ENCODE measurements around the gene TBX4.

TBX4 gene

DNA sequence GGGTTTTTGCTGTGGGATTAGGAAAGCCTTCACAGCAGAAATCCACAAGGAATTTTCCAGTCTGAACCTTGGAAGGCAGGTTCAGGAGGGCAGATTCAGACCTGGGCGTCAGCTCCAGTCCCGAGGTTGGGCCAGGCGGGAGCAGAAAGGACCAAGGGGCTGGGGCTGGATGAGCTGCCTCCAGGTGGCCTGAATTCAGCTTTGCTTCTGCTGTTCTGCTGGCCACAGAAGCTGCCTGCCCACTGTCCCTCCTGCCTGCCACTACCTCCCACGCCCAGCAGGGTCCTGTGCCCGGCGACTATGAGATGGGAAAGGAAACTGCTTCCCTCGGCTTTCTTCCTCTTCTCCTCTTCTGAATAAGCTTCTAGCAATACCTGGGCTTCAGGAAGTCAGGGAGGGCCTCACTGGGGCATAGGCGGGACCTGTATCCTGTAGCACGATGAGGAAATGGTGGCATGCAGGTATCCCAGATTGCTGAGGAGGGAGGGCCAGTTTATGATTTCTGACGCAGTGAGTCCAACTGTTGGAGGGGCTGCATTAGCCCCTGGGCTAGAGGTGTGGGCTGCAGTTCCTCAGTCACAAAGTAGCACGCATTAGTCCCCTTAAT is 18.4 kb downstream of the TBX4 start:
- no peak for FAIRE-seq
- TF ChIP-seq, protein P1, sequence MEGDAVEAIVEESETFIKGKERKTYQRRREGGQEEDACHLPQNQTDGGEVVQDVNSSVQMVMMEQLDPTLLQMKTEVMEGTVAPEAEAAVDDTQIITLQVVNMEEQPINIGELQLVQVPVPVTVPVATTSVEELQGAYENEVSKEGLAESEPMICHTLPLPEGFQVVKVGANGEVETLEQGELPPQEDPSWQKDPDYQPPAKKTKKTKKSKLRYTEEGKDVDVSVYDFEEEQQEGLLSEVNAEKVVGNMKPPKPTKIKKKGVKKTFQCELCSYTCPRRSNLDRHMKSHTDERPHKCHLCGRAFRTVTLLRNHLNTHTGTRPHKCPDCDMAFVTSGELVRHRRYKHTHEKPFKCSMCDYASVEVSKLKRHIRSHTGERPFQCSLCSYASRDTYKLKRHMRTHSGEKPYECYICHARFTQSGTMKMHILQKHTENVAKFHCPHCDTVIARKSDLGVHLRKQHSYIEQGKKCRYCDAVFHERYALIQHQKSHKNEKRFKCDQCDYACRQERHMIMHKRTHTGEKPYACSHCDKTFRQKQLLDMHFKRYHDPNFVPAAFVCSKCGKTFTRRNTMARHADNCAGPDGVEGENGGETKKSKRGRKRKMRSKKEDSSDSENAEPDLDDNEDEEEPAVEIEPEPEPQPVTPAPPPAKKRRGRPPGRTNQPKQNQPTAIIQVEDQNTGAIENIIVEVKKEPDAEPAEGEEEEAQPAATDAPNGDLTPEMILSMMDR (IDR thresholded peaks at IDR 0.05; ENCODE audit: insufficient read depth, missing control alignments), result no peak
- DNase-seq (ENCODE audit: insufficient read length, low spot score), result no peak

DNA sequence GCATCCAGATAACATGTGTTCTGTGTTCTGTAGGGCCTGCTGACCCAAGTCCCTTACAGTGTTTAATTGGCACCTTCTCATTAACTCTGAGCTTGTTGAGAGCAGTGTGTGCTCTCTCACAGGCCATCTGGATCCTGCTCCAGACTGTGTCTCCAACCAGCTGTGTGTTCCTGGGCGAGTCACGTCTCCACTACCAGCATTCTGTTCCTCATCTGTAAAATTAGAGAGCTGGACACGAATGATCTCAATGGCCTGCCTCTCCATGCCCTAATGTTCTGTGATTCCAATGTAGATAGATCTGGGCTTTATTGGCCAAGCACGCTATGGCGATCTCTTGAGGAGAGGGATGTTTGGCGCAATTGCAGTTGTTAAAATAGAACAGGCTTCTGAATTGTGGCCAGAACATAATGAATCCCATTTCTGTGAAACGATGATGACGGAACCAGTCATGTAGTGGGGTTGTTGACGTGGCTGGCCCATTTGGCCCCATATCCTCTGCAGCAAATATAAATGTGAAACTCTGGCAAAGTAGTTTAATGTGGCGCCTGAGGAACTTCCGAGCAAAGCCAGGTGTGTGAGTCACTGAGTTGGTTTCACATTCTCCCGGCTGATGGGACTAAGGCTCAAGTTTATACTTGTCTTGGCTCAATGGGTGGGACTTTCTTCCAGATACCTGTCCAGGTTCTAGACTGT is 22.2 kb downstream of the TBX4 start:
- TF ChIP-seq, protein P1 (IDR thresholded peaks at IDR 0.05; ENCODE audit: insufficient read depth, missing control alignments), result no peak
- FAIRE-seq, result no peak

DNA sequence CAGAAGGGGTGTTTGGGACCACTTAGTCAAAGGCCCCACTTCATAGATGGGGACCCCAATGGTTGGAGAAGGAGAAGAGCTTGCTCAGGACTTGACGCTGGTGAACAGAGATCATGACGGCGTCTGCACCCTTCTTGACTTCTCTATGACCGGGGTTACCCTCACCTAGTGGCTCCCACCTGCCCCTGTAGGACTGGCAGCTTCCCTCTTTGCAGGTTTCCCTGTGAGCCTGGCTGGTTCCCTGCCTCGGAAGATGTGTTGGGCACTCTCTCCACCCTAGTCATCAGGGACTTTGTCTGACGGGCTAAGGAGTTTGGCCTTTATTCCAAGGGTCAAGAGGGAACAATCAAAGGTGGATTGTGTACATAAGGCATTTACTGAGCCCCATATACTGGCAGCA is 22.7 kb downstream of the TBX4 start:
- FAIRE-seq (no peak), DNase-seq (ENCODE audit: insufficient read length, low spot score) (no peak)
- TF ChIP-seq, protein P1 (IDR thresholded peaks at IDR 0.05; ENCODE audit: insufficient read depth, missing control alignments), result no peak

More for the DNA sequence above, 22.2 kb downstream of the TBX4 start:
- no peak for DNase-seq (ENCODE audit: insufficient read length, low spot score)

DNA sequence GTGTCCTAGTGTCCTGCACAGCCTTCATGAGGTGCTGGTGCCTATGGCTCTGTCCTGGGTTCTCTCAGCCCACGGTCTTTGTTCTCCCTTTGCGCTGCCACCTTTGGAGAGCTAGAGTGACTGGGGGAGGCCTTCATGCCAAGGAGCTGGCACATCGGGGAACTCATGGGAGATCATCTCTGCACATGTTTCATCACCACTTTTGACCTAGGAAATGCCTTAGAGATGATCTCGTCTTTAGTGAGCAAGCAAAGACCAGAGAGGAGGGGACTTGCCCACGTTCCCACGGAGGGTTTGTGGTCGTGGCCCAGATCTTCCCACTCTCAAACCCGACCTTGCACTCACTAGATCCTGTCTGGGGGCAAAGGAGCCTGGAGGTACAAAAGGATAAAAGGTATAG is 23.5 kb downstream of the TBX4 start:
- DNase-seq (ENCODE audit: insufficient read length, low spot score), result no peak
- TF ChIP-seq, protein P1 (IDR thresholded peaks at IDR 0.05; ENCODE audit: insufficient read depth, missing control alignments), result no peak
- FAIRE-seq, result no peak

DNA sequence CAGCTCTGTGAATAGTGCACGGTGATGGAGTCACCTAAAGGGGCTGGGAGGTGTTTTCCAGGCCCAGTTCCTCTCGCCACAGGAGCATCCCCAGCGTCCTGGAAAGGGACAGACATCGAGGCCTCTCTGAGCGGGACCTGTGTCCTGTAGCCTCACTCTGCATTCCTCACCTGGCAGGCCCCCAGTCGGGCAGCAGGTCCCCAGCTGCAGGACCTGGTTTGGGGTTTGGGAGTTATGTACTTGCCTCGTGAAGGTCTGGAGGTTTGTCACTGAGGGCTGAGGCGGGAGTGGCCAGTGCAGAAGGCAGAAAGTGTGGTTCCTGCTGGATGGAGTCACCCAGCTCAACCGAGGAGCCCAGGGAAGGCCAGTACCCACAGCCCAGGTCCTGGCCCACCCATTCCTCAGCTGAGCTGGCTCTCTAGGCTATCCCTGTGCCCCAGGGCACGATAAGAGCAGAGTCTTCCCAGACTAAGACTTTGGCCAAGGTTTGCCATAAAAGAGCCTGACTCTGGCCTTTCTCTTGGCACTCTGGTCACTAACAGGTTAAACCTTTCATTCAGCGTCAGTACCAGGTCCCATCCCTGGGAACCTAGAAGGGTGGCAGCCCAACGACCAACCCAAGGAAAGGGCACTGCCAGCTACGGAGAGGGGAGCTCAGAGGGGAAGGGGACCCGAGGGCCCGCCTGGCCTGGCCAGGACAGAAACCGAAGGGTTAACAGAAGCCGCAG is 24.4 kb downstream of the TBX4 start:
- TF ChIP-seq, protein P1 (IDR thresholded peaks at IDR 0.05; ENCODE audit: insufficient read depth, missing control alignments), result no peak
- no peak for DNase-seq (ENCODE audit: insufficient read length, low spot score)
- no peak for FAIRE-seq

DNA sequence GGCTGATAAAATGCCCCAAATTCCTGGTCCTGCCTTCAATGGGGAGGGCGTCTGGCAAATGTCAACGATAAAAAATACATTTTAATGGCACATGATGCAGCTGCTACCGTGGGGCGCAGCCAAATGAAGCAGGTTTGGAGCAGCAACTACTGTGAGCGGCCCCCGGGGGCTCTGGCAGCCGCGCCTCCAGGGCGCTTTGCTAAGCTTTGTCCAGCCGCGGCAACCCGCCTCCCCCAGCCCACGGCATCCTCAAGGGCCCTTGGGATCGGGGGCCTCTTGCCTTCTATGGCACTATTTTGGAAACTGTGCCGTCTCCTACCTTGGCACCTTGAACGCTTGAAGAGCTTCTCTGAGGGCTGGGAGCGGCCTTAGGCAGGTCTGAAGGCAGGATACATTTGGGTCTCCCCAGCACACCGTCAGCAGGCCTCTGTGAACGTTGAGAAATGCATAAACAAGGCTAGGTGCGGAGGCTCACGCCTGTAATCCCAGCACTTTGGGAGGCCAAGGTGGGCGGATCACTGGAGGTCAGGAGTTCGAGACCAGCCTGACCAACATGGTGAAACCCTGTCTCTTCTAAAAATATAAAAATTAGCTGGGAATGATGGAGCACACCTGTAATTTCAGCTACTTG is 25.1 kb downstream of the TBX4 start:
- FAIRE-seq (no peak), DNase-seq (ENCODE audit: insufficient read length, low spot score) (no peak)
- TF ChIP-seq, protein P1 (IDR thresholded peaks at IDR 0.05; ENCODE audit: insufficient read depth, missing control alignments), result no peak

Data from D721Med (cell line).